Fibroblast of lung (primary cell): ENCODE data around the gene KRTAP1-4. TPM values are rescaled to one million over a fixed set of nuclear protein-coding genes. Genes with fewer than 3 reads are reported as not detected.

Experiments
- DNase-seq, 2 donors: peaks; one replicate each; pipeline versions ENCODE4 v3.0.0 to v3.0.0-alpha.2; 2010; ENCODE audit warnings: low read depth in 2 of 2
- H2AFZ ChIP-seq: 2 replicates; pipeline ENCODE4 v1.5.1; 2012; ENCODE audit warnings: low read length, control low read depth, inconsistent platforms
- H3K27ac ChIP-seq: 2 replicates; pipeline ENCODE4 v1.5.1; 2011; ENCODE audit warnings: low read length, control low read depth; ENCODE audit not compliant: insufficient read depth
- H3K27me3 ChIP-seq: 2 replicates; pipeline ENCODE4 v1.5.1; 2011; ENCODE audit warnings: mild to moderate bottlenecking, low read length; ENCODE audit not compliant: control insufficient read depth, insufficient read depth
- H3K36me3 ChIP-seq: 2 replicates; pipeline ENCODE4 v1.5.1; 2011; ENCODE audit warnings: low read length; ENCODE audit not compliant: control insufficient read depth, insufficient read depth
- H3K4me1 ChIP-seq: 2 replicates; pipeline ENCODE4 v1.5.1; 2011; ENCODE audit warnings: low read length; ENCODE audit not compliant: control insufficient read depth, insufficient read depth; ENCODE audit errors: extremely low read depth
- H3K4me2 ChIP-seq: 2 replicates; pipeline ENCODE4 v1.5.1; 2011; ENCODE audit warnings: low read length, control low read depth; ENCODE audit not compliant: insufficient read depth; ENCODE audit errors: extremely low read depth
- H3K4me3 ChIP-seq, 4 experiments: fragments of 200-600 bp in 1 of 4; sonication (generic) in 1 of 4; replicated peaks in 1 of 4; 2 replicates each; pipeline ENCODE4 v1.5.1; 2011 to 2016; ENCODE audit warnings: low read length in 4 of 4, low read depth in 3 of 4, mild to moderate bottlenecking in 3 of 4, control low read depth in 2 of 4, inconsistent platforms in 1 of 4, mixed read lengths in 1 of 4; ENCODE audit not compliant: insufficient read depth in 1 of 4; ENCODE audit errors: control extremely low read depth in 1 of 4
- H3K79me2 ChIP-seq: 2 replicates; pipeline ENCODE4 v1.5.1; 2012; ENCODE audit warnings: mild to moderate bottlenecking, low read length, inconsistent platforms; ENCODE audit not compliant: control insufficient read depth, insufficient read depth
- H3K9ac ChIP-seq: 2 replicates; pipeline ENCODE4 v1.5.1; 2011; ENCODE audit warnings: mild to moderate bottlenecking, low read length, control low read depth; ENCODE audit not compliant: insufficient read depth
- H3K9me3 ChIP-seq: 2 replicates; pipeline ENCODE4 v1.5.1; 2012; ENCODE audit warnings: low read depth, low read length; ENCODE audit not compliant: control insufficient read depth, insufficient read depth
- H4K20me1 ChIP-seq: 2 replicates; pipeline ENCODE4 v1.5.1; 2011; ENCODE audit warnings: low read length; ENCODE audit not compliant: control insufficient read depth, insufficient read depth; ENCODE audit errors: extremely low read depth
- EZH2 ChIP-seq: IDR thresholded peaks from 2 replicates; pipeline ENCODE4 v1.5.1; 2012; ENCODE audit warnings: low read length, control low read depth, mild to moderate bottlenecking; ENCODE audit errors: missing control alignments
- polyA plus RNA-seq, 2 donors: library from polyadenylated mRNA; depleted of rRNA in 1 of 2; stranded (reverse) in 1 of 2; unstranded in 1 of 2; fragments of >200 nt; gene quantifications; 2 replicates each; pipeline ENCODE4 v1.2.1, GENCODE V29; 2011 to 2012; ENCODE audit warnings: missing spikeins in 1 of 2
- total RNA-seq: library from RNA; depleted of rRNA; stranded (reverse); fragments of >200 nt; gene quantifications from 2 replicates; pipeline ENCODE4 v1.2.1, GENCODE V29; 2014
- TF ChIP-seq, protein P1 (sequence below), 2 donors: IDR thresholded peaks in 1 of 2; conservative IDR thresholded peaks in 1 of 2; 1 replicate in 1 of 2; 2 replicates in 1 of 2; pipeline ENCODE4 v1.5.1; 2011 to 2012; ENCODE audit warnings: low read length in 2 of 2, control low read depth in 1 of 2, inconsistent platforms in 1 of 2, low read depth in 1 of 2, mild to moderate bottlenecking in 1 of 2

Gene KRTAP1-4
- total and polyA plus RNA-seq, 2 donors (not counting 1 experiment from before 2014, with no cell fraction given): not detected

GRCh38 chr17:40997361-40997760, 32.6 kb downstream of the KRTAP1-4 start:
- Histone ChIP-seq H3K79me2 (no peaks in the 10 kb centered on the region), H3K27me3 (no peaks in the 10 kb centered on the region), H3K36me3 (no peaks in the 10 kb centered on the region), H3K27ac (no peak overlapping the region), H3K4me1 (no peaks in the 10 kb centered on the region), H3K9ac (no peak overlapping the region), H4K20me1 (no peaks in the 10 kb centered on the region), H2AFZ (no peak overlapping the region), H3K9me3 (no peaks in the 10 kb centered on the region), H3K4me2 (no peak overlapping the region), H3K4me3 (no peak overlapping the region)
- no peak for TF ChIP-seq EZH2
- TF ChIP-seq, protein P1, sequence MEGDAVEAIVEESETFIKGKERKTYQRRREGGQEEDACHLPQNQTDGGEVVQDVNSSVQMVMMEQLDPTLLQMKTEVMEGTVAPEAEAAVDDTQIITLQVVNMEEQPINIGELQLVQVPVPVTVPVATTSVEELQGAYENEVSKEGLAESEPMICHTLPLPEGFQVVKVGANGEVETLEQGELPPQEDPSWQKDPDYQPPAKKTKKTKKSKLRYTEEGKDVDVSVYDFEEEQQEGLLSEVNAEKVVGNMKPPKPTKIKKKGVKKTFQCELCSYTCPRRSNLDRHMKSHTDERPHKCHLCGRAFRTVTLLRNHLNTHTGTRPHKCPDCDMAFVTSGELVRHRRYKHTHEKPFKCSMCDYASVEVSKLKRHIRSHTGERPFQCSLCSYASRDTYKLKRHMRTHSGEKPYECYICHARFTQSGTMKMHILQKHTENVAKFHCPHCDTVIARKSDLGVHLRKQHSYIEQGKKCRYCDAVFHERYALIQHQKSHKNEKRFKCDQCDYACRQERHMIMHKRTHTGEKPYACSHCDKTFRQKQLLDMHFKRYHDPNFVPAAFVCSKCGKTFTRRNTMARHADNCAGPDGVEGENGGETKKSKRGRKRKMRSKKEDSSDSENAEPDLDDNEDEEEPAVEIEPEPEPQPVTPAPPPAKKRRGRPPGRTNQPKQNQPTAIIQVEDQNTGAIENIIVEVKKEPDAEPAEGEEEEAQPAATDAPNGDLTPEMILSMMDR (conservative IDR thresholded peaks at IDR 0.05 in 1 of 2, IDR thresholded peaks at IDR 0.05 in 1 of 2; ENCODE audit: low read depth in 1 of 2, low read length in 2 of 2): no peak
- DNase-seq: no peak

DNA sequence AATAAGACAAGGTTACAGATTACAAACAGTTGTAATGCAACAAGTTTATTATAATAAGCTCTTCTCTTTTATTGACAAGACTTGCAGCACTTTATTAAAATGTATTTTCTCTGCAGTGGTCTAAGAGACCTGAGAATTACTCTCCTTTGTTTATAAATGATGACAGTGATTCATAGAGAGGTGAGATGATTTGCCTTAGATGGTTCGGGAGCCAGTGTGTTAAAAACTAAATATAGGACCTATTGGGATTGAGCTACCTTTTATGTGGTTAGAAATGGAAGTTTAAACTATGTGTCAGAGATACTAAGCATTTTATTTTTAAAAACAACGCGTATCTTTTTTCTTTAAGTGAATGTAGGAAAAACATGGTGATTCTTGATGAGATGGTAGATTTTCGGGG, 33.2 kb downstream of the KRTAP1-4 start:
- no peak overlapping the region for H3K4me3 ChIP-seq
- H3K4me2 ChIP-seq: no peak overlapping the region
- peak in 1 of 2 donors; percentile 47 for DNase-seq
- no peaks in the 10 kb centered on the region for H3K4me1 ChIP-seq
- no peaks in the 10 kb centered on the region for H4K20me1 ChIP-seq
- no peaks in the 10 kb centered on the region for H3K79me2 ChIP-seq
- H2AFZ ChIP-seq: no peak overlapping the region
- H3K27me3 ChIP-seq: no peaks in the 10 kb centered on the region
- TF ChIP-seq, protein P1 (conservative IDR thresholded peaks at IDR 0.05 in 1 of 2, IDR thresholded peaks at IDR 0.05 in 1 of 2; ENCODE audit: low read depth in 1 of 2, low read length in 2 of 2): no peak
- TF ChIP-seq EZH2: no peak
- H3K36me3 ChIP-seq: no peaks in the 10 kb centered on the region
- no peak overlapping the region for H3K9ac ChIP-seq
- H3K9me3 ChIP-seq: no peaks in the 10 kb centered on the region
- H3K27ac ChIP-seq: no peak overlapping the region

- Histone ChIP-seq H3K27me3 (no peaks in the 10 kb centered on the region), H3K79me2 (no peaks in the 10 kb centered on the region), H3K9ac (no peak overlapping the region), H3K4me1 (no peaks in the 10 kb centered on the region), H3K9me3 (no peaks in the 10 kb centered on the region), H4K20me1 (no peaks in the 10 kb centered on the region), H3K27ac (no peak overlapping the region), H3K4me2 (no peak overlapping the region), H3K4me3 (no peak overlapping the region), H2AFZ (no peak overlapping the region), H3K36me3 (no peaks in the 10 kb centered on the region)
- no peak for DNase-seq
- TF ChIP-seq, protein P1 (conservative IDR thresholded peaks at IDR 0.05 in 1 of 2, IDR thresholded peaks at IDR 0.05 in 1 of 2; ENCODE audit: low read depth in 1 of 2, low read length in 2 of 2): no peak
- TF ChIP-seq EZH2: no peak
Observed at GRCh38 chr17:40995116-40995515, 34.9 kb downstream of the KRTAP1-4 start.
